Measurements from ENCODE around the gene NDUFA8.

GRCh38 chr9:122192261-122192875 lies 32.8 kb upstream of the NDUFA8 start:
- no peak for TF ChIP-seq REST (IDR thresholded peaks at IDR 0.05; ENCODE audit: unreplicated experiment)
- no peak for TF ChIP-seq JUNB (IDR thresholded peaks at IDR 0.05; ENCODE audit: unreplicated experiment)
- peak in 1 of 2 experiments; percentile 32; a peak in 2 of 4 replicates for TF ChIP-seq CTCF (conservative IDR thresholded peaks at IDR 0.05; ENCODE audit: low read depth in 2 of 2)
- no peak for TF ChIP-seq ZNF331 (CRISPR knock-in tag; IDR thresholded peaks at IDR 0.05; ENCODE audit: low read depth)
- TF ChIP-seq POLR2AphosphoS5 (IDR thresholded peaks at IDR 0.05; ENCODE audit: low read depth) = no peak
- TF ChIP-seq ZNF114 (CRISPR knock-in tag; IDR thresholded peaks at IDR 0.05) = no peak
- TF ChIP-seq EZH2 (IDR thresholded peaks at IDR 0.05; ENCODE audit: low read depth, unreplicated experiment) = no peak
- TF ChIP-seq EZH2phosphoT487 (IDR thresholded peaks at IDR 0.05; ENCODE audit: unreplicated experiment) = no peak

Data from GM23338 (cell line).